SU-DHL-6 (cell line): ENCODE data around the gene JMJD6.
"Not testable (repeated sequence)": the region's sequence is repeated elsewhere in the genome, so short reads cannot be mapped to it uniquely, and the experiment has no call there.

Experiments
- H2AFZ ChIP-seq: fragments of 200-600 bp; sonication (generic); 2 replicates; pipeline ENCODE4 v1.6.1; 2014; ENCODE audit warnings: low read depth, mild to moderate bottlenecking, moderate library complexity, mixed read lengths, antibody characterized with exemption, low read length; ENCODE audit not compliant: severe bottlenecking
- H3F3A ChIP-seq: fragments of 200-600 bp; shearing (Covaris generic); 2 replicates; pipeline ENCODE4 v1.6.0; 2016; ENCODE audit warnings: antibody characterized with exemption, mild to moderate bottlenecking; ENCODE audit not compliant: insufficient read depth
- H3K27ac ChIP-seq: fragments of 200-600 bp; sonication (generic); 2 replicates; pipeline ENCODE4 v1.5.1; 2016; ENCODE audit warnings: low read depth, mild to moderate bottlenecking, low read length, moderate library complexity, mixed read lengths
- H3K27me3 ChIP-seq: fragments of 200-600 bp; sonication (generic), shearing (Covaris generic); 2 replicates; pipeline ENCODE4 v1.6.0; 2014; ENCODE audit warnings: mild to moderate bottlenecking, low read length
- H3K36me3 ChIP-seq: fragments of 200-600 bp; sonication (generic); 2 replicates; pipeline ENCODE4 v1.6.1; 2014; ENCODE audit warnings: mild to moderate bottlenecking, low read length, mixed read lengths
- H3K4me2 ChIP-seq: fragments of 300-600, 200-600 bp; shearing (Covaris generic), sonication (generic); 2 replicates; pipeline ENCODE4 v1.6.0; 2014; ENCODE audit warnings: low read length, low read depth, mild to moderate bottlenecking; ENCODE audit not compliant: poor library complexity, severe bottlenecking
- H3K4me3 ChIP-seq: fragments of 200-600 bp; sonication (generic); 2 replicates; pipeline ENCODE4 v1.5.1; 2014; ENCODE audit warnings: antibody characterized with exemption, low read length, mild to moderate bottlenecking, mixed read lengths; ENCODE audit not compliant: insufficient read depth, poor library complexity, severe bottlenecking
- H3K79me2 ChIP-seq: fragments of 200-600 bp; sonication (generic); 2 replicates; pipeline ENCODE4 v1.6.1; 2014; ENCODE audit warnings: mild to moderate bottlenecking, low read length, moderate library complexity; ENCODE audit not compliant: insufficient read depth
- H3K9ac ChIP-seq: fragments of 200-600 bp; sonication (generic); 2 replicates; pipeline ENCODE4 v1.7.0; 2014; ENCODE audit warnings: mild to moderate bottlenecking, low read length
- H3K9me2 ChIP-seq: fragments of 200-600 bp; sonication (generic); replicated peaks from 2 replicates; pipeline ENCODE4 v1.6.1; 2014; ENCODE audit warnings: low read length; ENCODE audit not compliant: insufficient read depth
- H3K9me3 ChIP-seq: fragments of 200-600 bp; sonication (generic); 2 replicates; pipeline ENCODE4 v1.6.1; 2014; ENCODE audit warnings: low read length, mixed read lengths; ENCODE audit not compliant: insufficient read depth
- H4K20me1 ChIP-seq: fragments of 200-600 bp; sonication (generic); 2 replicates; pipeline ENCODE4 v1.6.1; 2014; ENCODE audit warnings: low read depth, mild to moderate bottlenecking, antibody characterized with exemption, low read length, moderate library complexity, mixed read lengths
- EZH2phosphoT487 ChIP-seq: fragments of 200-600 bp; sonication (generic), shearing (Covaris generic); conservative IDR thresholded peaks from 2 replicates; pipeline ENCODE4 v1.6.1; 2018; ENCODE audit warnings: mild to moderate bottlenecking, antibody characterized with exemption, low read length, moderate library complexity, mixed read lengths
- TF ChIP-seq, protein P1 (sequence below): fragments of 200-600 bp; sonication (generic); IDR thresholded peaks from one replicate; pipeline ENCODE4 v1.5.1; 2017; ENCODE audit warnings: antibody characterized with exemption, mild to moderate bottlenecking, low read length, moderate library complexity; ENCODE audit not compliant: insufficient read depth, poor library complexity, severe bottlenecking

Gene JMJD6

GRCh38 chr17:76701471-76701967, 24.9 kb downstream of the JMJD6 start:
- Histone ChIP-seq H4K20me1 (no peaks in the 10 kb centered on the region), H3K9me2 (no peaks in the 10 kb centered on the region), H3K9ac (no peak overlapping the region), H3K36me3 (no peaks in the 10 kb centered on the region), H2AFZ (no peak overlapping the region), H3K79me2 (no peaks in the 10 kb centered on the region), H3K27me3 (no peaks in the 10 kb centered on the region), H3F3A (no peaks in the 10 kb centered on the region), H3K4me3 (no peak overlapping the region), H3K27ac (no peak overlapping the region), H3K9me3 (no peaks in the 10 kb centered on the region), H3K4me2 (no peak overlapping the region)
- TF ChIP-seq, protein P1, sequence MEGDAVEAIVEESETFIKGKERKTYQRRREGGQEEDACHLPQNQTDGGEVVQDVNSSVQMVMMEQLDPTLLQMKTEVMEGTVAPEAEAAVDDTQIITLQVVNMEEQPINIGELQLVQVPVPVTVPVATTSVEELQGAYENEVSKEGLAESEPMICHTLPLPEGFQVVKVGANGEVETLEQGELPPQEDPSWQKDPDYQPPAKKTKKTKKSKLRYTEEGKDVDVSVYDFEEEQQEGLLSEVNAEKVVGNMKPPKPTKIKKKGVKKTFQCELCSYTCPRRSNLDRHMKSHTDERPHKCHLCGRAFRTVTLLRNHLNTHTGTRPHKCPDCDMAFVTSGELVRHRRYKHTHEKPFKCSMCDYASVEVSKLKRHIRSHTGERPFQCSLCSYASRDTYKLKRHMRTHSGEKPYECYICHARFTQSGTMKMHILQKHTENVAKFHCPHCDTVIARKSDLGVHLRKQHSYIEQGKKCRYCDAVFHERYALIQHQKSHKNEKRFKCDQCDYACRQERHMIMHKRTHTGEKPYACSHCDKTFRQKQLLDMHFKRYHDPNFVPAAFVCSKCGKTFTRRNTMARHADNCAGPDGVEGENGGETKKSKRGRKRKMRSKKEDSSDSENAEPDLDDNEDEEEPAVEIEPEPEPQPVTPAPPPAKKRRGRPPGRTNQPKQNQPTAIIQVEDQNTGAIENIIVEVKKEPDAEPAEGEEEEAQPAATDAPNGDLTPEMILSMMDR, result no peak
- no peak for TF ChIP-seq EZH2phosphoT487

GRCh38 chr17:76700617-76701470, 25.6 kb downstream of the JMJD6 start:
- no peak overlapping the region for H3K4me2 ChIP-seq
- H3K79me2 ChIP-seq, result no peaks in the 10 kb centered on the region
- no peaks in the 10 kb centered on the region for H3K9me3 ChIP-seq
- H3K27me3 ChIP-seq, result no peaks in the 10 kb centered on the region
- H4K20me1 ChIP-seq, result no peaks in the 10 kb centered on the region
- TF ChIP-seq, protein P1, result no peak
- TF ChIP-seq EZH2phosphoT487, result no peak
- H2AFZ ChIP-seq, result no peak overlapping the region
- no peaks in the 10 kb centered on the region for H3K36me3 ChIP-seq
- no peak overlapping the region for H3K9ac ChIP-seq
- H3K27ac ChIP-seq, result no peak overlapping the region
- no peaks in the 10 kb centered on the region for H3F3A ChIP-seq
- H3K4me3 ChIP-seq, result no peak overlapping the region
- H3K9me2 ChIP-seq, result no peaks in the 10 kb centered on the region

DNA sequence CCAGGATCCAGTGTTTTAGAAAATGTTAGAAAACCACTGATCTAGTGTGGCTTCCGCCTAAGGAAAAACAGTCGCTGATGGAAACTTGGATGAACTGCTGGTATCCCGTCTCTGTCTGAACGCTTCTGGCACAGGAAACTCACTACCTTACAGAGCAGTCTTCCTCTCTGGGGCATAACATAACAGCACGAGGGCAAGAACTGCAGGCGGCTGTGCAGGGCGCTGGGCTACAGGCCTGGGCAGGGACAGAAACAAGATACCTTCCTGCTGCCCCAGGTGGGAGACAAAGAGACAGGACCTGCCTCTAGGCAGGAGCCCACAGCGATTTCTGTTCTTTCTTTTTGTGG, 26.2 kb downstream of the JMJD6 start:
- Histone ChIP-seq H3K36me3 (no peaks in the 10 kb centered on the region), H3K79me2 (no peaks in the 10 kb centered on the region), H3K4me2 (no peak overlapping the region), H2AFZ (no peak overlapping the region), H3K9ac (no peak overlapping the region), H3K27me3 (no peaks in the 10 kb centered on the region), H3F3A (no peaks in the 10 kb centered on the region), H3K27ac (no peak overlapping the region), H3K4me3 (no peak overlapping the region), H3K9me2 (no peaks in the 10 kb centered on the region), H4K20me1 (no peaks in the 10 kb centered on the region), H3K9me3 (no peaks in the 10 kb centered on the region)
- TF ChIP-seq EZH2phosphoT487, result no peak
- TF ChIP-seq, protein P1, result no peak

- not testable (repeated sequence) for H3K9me2 ChIP-seq, H4K20me1 ChIP-seq, H3K9ac ChIP-seq, H3K36me3 ChIP-seq, H3K4me2 ChIP-seq, H3K27ac ChIP-seq, H3K4me3 ChIP-seq, H3K27me3 ChIP-seq, H3F3A ChIP-seq, H2AFZ ChIP-seq, H3K9me3 ChIP-seq, H3K79me2 ChIP-seq
These were observed 27.9 kb downstream of the JMJD6 start for GRCh38 chr17:76698466-76698977.
